DND-41 (cell line): ENCODE results near the gene CAMK4.

Source experiments
- EZH2 ChIP-seq: IDR thresholded peaks from 3 replicates; pipeline ENCODE4 v1.6.1; 2012; ENCODE audit warnings: borderline replicate concordance, low read depth, mild to moderate bottlenecking, moderate library complexity, low read length, inconsistent platforms; ENCODE audit not compliant: severe bottlenecking
- TF ChIP-seq, protein P1 (sequence below): IDR thresholded peaks from 2 replicates; pipeline ENCODE4 v1.5.1; 2012; ENCODE audit warnings: borderline replicate concordance, low read length, moderate library complexity, mild to moderate bottlenecking; ENCODE audit not compliant: poor library complexity, severe bottlenecking; ENCODE audit errors: extremely low read depth

DNA sequence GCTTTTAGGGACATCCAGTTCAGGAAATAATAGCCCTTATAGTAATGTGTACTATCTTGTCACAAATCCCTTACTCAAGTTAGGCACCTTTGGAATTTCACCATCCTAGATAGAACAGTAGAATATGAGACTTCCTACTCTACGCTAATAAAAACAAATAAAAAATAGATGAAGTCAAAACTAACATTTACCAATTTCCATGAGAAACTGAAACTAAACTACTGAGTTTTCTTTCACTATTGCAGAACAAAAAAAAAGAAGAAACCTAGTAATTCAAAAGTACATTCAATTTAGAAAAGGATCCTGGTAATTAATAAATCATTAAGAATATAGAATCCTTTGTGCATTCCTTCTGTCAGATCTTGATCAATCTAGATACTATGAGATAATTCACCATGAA, 274.2 kb downstream of the CAMK4 start:
- TF ChIP-seq, protein P1, sequence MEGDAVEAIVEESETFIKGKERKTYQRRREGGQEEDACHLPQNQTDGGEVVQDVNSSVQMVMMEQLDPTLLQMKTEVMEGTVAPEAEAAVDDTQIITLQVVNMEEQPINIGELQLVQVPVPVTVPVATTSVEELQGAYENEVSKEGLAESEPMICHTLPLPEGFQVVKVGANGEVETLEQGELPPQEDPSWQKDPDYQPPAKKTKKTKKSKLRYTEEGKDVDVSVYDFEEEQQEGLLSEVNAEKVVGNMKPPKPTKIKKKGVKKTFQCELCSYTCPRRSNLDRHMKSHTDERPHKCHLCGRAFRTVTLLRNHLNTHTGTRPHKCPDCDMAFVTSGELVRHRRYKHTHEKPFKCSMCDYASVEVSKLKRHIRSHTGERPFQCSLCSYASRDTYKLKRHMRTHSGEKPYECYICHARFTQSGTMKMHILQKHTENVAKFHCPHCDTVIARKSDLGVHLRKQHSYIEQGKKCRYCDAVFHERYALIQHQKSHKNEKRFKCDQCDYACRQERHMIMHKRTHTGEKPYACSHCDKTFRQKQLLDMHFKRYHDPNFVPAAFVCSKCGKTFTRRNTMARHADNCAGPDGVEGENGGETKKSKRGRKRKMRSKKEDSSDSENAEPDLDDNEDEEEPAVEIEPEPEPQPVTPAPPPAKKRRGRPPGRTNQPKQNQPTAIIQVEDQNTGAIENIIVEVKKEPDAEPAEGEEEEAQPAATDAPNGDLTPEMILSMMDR = no peak
- no peak for TF ChIP-seq EZH2
